Right lung (tissue), 5 donors: ENCODE measurements around the gene ASB7. TPM values are rescaled to one million over a fixed set of nuclear protein-coding genes. Genes with fewer than 3 reads are reported as not detected.
A peak's percentile ranks its signal among the peaks of the same experiment; 100 is the strongest.
"Not testable (repeated sequence)": the region's sequence is repeated elsewhere in the genome, so short reads cannot be mapped to it uniquely, and the experiment has no call there.

Source experiments
- DNase-seq, 2 donors: peaks; one replicate each; pipeline ENCODE4 v3.0.0-alpha.2; 2013
- polyA plus RNA-seq, 5 donors: library from polyadenylated mRNA; unstranded; fragments of 120-200 nt; gene quantifications; one replicate each; pipeline versions ENCODE4 v1.2.1 to v1.2.3, GENCODE V29; 2013; ENCODE audit warnings: inconsistent platforms in 1 of 5, low replicate concordance in 1 of 5; ENCODE audit not compliant: insufficient read length in 5 of 5, insufficient read depth in 1 of 5

ASB7 gene
- polyA plus RNA-seq, 5 donors = 10.3 to 14.3 (median 13.0) TPM

DNA sequence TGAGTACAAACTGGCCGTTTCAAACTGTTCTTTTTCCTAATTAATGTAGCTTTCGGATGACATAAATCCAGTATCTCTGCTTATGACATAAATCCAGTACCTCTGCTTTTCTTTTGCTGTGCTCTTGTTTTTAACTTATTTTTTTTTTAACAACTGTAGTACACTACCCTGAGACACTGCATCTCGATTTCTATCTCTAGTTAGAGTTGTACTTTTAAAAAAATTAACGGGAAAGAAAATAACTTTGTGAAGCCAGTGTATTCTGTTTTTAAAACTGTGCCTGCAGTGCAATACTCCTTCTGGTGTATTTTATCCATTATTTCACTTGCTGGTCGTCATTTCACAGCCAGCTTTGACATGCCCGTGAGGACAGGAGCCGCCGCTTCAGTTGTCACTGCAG, 46.6 kb downstream of the ASB7 start:
- no peak for DNase-seq

DNA sequence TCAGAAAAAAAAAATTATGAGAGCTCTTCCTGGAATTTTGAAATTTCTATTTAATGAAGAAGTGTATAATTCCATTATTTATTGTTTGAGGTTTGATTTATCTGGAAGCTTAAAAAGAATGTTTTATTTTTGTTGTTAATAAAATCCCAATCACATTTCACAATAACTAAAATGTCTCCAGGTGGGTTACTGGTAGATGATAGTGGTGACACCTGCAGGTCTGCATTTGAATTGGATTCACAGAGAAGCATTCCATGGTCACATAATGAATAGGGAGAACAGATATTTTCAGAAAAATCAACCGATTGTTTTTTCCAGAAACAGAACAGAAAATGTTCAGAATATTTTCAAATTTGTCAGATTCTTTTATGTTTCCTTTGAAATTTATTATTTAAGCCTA, 48.3 kb downstream of the ASB7 start:
- DNase-seq = no peak

DNA sequence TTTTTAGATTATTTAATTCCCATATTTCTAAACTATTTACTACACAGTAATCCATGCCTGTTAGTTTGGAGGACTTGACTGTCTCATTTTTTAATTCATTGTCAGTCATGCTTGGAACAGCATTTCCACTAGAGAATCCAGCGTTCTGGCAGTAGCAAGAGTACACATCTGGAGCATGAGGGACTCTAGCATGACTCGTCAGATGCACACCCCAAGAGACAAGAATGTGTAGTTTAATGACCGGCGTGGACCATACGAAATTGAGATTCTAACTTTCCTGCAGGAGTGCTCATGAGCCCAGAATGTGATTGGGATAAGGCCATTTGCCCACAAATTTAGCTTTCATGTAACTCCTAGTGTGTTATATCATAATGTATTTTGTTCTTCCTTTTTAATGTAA, 48.9 kb downstream of the ASB7 start:
- DNase-seq = no peak

DNA sequence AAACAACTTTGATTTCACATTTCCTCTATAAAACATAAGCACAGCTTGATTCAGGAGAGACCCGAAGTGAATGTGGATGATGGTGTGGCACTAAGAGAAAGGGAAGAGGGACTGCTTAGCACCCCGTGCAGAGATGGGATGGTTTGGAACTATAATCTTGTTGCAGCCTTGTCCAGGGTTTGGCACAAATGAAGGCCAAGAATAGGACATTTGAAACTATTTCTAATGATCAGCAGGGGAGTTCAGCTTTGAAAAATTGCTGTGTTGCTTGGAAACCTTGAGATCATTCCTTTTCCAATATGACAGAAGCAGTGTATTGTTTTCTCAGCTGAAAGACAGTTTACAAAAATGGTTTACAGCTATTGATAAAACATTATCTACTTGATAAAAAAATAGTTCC, 49.7 kb downstream of the ASB7 start:
- no peak for DNase-seq

DNA sequence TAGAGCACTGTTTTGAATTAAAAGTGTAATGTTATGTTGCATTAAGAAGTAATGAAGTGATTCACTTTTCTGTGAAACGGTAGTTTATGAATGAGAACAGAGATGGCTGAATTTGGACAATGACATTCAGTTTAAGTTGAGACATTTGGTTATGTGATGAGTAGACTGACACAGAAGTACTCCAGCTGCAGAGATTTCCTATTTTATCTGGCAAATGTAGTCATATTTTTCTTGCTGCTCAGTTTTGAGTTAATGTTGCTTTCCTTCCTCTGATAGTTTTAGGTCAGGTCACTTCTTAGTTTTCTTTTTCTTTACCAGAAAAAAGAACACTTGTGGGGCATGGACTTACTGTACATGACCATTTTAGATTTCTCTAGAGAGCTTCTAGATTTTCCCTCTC, 51.2 kb downstream of the ASB7 start:
- DNase-seq = peak; percentile 55 to 64

DNA sequence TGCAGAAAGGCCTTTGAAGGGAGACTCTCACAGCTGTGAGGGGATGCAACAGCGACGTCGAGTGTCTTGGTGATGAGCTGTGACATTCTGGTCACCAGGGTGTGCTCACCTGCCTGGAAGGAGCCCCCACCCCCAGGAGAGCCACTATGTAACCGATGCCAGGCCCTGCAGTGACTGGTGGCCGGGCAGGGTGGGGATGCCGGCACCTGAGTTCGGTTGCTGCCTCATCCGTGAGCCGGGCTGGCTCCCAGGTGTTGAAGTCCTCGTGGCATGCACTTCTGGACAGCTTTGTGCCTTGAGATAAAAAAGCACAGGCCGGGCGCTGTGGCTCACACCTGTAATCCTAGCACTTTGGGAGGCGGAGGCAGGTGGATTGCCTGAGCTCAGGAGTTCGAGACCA, 56.5 kb downstream of the ASB7 start:
- DNase-seq = no peak

DNA sequence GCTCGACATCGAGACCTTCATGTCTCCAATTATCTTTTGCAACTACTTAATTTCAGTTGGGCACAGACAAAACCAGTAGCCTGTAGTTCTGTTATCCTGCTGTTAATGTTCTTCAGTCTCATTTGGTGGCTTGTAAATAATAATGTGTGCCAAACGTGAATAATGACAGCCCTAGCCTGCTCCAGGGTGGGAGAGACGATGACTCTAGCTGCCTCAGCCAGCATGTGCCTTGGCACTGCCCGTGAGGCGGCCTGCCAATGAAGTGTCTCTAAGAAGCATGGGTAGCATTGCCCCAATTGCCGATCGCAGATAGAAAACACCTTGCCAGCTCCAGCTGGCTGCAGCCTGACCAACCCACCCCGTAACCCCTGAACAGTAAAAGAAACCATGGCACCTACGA, 58.8 kb downstream of the ASB7 start:
- no peak for DNase-seq

DNA sequence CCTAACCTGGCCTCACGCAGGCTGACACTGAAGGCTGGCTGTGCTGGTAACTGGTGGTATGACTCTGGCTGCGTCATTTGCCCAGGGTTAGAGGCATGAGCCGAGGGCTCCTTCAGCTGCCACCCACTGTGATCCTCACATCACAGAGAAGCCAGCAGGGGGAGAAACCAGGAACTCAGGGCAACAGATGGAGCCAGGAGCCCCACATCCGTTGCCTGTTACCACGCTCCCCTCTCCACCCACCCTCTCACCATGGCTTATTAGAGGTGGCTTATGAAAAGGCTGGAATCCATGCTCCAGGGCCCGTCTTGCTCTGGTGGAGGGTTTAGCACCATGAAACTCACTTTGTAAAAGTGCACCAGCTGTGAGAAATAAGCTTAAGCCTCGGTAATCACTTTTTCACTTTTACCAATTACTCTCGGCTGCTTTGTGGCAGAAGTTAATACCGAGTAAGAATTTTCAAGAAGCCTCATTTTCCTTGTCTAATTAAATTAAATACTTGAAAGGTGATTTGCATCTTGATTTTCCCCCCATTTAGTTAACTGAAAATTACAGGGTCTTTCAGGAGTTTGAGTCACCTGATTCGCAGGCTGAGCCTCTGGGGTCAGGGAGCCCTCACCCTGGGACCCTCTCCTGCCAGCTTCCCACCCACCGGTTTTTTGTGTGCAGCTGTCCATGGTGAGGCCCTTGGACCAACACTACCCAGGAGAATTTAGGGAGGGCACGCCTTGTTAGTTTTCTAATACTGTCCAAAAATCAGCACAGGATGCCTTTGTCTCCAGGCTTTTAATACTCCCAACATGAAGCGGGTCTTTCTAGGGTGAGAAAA, 60.9 kb downstream of the ASB7 start:
- no peak for DNase-seq

DNA sequence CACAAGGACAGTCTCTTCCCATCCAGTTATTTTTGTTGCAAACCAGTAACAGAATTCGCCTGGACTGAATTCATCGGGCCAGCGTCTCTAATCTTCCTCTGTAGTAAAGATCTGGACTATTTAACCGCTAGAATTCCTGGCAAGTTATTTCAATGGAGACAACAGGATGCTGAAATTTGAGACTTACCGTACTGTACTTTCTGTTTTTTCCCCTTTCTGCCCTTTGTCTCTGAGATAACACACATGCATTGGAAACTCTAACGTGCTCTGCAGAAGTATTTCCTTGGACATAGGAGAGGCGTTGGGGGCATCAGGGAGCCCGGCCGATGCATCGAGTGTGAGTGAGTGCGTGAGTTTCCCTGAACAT, 61.5 kb downstream of the ASB7 start:
- no peak for DNase-seq

DNA sequence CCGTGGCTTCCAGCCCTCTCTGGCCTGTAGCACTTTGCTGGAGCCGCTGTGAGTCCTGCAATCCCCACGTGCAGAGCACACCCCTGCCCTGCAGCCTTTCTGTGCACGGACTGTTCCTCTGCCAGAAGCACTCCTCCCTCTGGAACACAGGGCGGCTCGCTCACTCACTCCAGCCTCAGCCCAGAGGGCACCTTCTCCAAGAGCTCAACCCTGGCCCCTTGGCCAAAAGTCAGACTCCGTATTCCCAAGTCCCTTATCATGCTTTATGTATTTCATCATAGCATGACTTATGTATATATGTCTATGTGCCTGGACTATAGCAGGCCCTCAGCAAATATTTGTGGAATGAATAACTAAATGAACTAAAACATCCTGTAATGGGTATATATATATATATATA, 63.2 kb downstream of the ASB7 start:
- DNase-seq = no peak

DNA sequence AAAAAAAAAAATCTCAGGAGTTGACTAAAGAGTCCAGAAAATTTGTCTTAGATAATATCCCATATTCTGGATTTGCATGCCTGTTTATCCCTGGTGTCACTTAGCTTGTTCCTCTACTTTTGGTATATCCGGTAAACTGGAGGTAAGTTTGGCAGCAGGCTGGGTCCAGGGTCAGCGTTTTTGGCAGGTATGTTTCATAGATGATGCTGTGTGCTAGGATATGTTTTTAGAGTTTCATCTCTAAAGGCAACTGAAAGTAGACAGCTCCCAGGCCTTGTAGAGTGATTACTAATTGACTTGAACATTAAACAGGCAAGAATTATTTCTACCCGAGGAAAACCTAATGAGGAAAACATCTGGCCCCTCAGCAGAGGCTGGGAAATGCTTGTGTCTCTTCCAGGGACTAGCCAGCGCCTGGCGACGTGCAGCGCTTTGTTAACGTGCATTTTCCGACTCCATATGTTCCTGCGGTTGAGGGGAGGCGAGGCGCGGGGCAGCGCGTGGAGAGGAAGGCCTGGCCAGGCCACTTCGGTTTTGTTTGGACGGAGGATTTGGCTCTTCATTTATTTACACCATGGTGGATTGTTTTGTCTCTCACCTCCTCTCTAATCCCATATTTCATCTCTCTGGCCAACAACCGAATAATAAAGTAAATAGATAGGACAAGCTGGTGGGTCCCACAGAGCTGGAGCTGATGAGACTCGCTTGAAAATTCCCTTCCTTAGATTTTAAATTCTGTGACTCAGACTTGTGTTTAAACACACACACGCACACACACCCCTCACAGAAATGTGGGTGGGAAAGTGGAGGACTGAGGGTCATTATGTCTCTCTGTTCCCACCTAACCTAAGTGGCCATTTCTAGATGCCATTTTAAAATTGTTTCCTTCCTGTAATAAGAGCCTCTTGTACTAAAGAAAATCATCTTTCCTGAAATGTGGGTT, 65.3 kb downstream of the ASB7 start:
- peak; percentile 93 for DNase-seq

DNA sequence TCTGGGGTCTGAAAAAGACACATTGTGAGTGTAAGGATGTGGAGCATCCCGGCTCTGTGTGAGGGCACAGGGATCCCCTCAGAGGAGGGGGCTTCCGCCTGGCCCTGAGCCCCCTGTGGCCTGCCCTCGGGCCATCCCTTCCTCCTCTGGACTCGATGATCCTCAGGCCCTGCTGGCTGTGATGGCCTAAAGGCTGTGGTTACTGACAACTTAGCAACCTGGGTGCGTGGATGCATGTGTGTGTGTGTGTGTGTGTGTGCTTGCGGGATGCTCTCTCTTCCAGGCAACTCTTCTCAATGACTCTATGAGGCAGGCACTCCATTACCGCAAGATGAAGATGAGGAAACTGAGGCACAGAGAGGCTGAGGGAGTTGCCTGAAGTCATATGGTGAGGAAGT, 66.0 kb downstream of the ASB7 start:
- DNase-seq = peak in 1 of 2 donors; percentile 44

DNA sequence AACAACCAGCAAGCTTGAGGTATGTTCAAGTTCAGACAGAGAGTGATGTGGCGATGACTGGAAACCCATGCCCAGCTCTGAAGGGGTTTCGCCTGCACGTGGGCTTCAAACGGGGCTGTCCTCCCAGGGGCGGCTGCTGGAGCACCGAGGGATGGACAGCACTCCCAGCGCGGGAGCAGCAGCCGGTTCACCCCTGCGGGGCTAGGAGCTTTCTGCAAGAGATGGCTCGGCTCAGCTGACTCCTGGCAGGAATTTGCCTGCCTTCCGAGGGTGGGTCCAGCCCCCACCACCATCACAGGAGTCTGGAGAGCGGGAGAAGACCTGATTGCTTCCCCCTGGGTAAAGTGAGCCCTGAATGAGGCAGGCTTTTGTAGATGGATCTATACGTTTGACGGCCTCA, 66.9 kb downstream of the ASB7 start:
- no peak for DNase-seq

DNA sequence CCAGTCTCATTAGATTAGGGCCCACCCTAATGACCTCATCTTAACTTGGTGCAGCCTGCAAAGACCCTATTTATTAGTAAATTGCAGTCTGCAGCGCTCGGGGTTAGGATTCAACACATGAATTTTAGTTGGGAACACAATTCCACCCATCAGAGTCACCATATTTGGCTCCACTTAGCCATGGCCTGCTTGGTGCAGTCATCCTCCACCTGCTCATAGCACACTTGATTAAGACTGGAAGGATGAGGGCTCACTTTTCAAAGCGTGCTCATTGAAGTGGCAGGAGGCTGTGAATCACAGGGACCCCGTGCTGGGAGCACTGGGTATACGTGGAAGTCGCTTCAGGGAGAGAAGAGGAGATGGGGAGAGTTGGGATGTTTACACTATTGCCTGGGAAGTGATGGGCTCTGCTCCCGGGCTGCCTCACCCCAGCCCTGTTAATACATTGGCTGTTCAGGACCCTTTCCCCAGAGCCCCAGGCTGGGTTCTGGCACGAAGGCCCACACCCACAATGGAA, 68.2 kb downstream of the ASB7 start:
- no peak for DNase-seq

DNA sequence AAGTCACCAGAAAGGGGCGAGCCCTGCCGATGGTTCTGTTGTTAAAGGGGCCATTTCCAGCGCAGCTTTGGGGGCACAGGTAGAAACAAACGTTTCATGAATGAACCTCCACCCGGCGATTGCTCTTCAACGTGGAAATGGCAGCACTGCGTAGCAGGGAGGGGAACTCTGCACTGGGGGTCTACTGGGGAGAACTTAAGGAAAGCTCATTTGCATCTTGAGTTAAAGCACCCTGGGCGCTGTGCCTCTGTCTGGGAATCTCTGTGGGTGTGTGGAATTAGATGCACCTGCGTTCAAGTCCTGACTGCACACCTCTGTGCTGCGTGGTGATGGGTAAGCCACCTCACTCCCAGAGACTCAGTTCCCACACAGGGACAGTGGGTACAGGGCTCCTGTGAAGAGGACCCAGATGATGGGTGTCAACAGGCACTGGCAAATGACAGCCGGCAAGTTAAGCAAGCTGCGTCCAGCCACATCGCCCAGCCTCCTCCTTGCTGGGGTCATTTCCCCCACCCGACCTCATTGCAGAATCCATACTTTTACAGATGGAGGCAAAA, 68.8 kb downstream of the ASB7 start:
- DNase-seq = no peak

DNA sequence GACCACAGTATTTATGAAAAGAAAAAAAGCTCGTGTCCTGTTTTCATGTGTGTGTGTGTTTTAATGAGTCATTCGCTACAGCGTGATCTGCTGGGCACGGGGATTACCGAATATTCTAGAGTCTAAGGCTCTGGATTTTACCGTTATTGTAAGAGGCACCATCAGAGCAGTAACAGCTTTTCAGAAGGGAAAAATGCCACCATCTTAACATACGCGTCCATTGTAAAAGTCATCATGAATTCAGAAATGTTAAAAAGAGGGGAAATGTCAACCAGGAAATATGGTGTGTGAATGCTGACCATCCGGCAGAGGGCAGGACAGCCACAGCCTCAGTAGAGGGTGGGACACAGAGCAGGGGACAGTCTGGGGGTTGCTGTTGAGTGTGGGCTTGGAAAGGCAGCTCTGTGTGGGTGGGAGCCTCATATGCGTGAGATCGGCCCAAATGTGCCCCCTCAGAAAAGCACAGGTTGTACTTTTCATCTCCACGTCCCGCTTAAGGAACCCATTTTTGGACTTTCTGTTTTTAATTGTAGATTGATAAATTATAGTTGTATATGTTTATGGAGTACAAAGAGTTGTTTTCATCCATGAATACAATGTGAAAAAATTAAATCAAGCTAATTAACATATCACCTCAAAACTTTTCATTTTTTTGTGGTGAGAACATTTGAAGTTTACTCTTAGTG, 69.6 kb downstream of the ASB7 start:
- no peak for DNase-seq

DNA sequence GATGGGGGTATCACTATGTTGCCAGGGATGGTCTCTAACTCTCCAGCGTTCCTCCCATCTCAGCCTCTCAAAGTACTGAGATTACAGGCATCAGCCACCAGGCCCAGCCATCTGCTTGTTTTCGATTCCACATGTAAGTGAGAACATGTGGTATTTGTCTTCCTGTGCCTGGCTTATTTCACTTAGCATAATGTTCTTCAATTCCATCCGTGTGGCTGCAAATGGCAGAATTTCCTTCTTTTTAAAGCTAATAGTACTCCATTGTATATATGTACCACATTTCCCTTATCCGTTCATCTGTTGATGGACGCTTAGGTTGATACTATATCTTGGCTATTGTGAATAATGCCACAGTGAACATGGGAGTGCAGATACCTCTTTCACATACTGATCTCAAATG, 70.6 kb downstream of the ASB7 start:
- DNase-seq = no peak

DNA sequence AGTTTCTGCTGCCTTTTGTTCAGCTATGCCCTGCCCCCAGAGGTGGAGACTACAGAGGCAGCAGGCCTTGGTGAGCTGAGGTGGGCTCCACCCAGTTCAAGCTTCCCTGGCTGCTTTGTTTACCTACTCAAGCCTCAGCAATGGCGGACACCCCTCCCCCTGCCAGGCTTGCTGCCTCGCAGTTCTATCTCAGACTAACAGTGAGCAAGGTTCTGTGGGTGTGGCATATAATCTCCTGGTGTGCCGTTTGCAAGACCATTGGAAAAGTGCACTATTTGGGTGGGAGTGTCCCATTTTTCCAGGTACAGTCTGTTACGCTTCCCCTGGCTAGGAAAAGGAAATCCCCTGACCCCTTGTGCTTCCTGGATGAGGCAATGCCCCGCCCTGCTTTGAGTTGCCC, 76.8 kb downstream of the ASB7 start:
- not testable (repeated sequence) for DNase-seq

DNA sequence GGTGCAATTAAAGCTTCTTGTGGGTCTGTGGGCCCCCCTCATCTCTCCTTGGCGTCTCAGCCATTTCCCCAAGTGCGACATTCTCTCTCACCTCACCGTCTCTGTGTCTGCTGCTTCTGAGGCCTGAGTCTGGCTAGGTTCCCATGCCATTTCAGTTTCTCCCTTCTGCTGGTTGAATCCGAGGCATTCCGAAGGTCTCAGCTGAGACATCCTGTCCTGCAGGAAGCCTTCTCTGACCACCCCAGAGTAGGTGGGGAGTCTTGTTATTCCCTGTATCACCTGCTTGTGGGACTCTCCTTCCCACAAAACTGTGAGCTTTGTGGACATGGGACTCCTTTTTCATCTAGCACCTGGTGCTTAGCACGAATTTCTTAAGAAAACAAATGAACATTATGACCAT, 78.3 kb downstream of the ASB7 start:
- DNase-seq = no peak

DNA sequence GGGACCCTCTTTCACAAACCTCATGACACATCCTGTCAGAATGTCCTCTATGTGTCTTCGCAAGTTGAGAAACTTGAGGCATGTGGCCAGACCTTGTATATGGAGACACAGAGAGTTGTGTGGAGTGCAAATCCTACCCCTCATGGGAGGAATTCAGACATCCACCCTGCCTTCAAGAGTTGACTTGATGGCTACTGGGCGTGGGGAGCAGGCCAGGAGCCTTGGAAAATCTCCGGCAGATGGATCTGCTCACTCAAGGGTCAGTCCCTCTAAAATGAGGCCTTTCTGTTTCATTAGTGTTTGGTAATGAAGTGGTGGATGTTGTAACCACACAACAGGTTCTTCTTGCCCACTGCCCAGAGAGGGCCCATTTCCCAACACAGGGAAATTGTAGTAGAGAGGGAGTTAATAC, 79.0 kb downstream of the ASB7 start:
- DNase-seq = no peak

DNA sequence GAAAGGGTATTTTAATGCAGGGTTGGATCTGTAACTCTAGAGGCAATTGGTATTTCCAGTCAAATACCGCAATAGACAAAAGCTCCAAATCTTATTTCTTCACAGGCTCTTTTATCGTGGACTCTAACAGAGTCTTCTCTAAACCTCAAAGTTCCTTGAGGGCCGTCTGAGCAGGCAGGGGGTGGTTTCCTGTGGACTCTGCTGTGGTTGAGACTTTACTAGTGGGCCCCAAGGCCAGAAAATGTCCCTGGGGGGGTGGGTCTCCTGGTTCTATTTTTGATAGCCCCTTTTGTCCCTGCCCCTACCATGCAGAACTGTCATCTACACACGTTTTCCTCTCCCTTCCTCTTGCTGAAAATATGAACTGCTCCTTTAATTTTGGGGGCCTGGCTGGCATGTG, 80.1 kb downstream of the ASB7 start:
- no peak for DNase-seq

DNA sequence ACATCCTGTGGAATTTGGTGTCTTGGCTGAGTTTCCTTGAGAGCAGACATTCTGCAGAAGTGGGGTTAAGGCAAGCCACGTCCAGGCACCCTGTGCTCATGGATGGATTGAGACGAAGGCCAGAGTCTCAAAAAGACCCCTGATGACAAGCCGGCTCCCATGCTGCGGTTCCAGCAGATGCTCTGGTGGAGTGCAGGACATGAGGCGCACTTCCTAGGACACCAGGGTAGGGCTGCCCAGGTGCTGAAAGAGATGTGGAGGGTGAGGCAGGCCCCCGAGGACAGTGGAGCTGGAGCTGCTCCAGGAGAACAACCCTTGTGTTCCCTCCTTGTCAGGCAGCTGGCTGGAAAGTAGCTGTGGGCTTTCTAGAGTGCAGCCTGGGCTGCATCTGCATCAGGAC, 81.0 kb downstream of the ASB7 start:
- no peak for DNase-seq
